Measurements from ENCODE around the gene ZNF234.

ZNF234 gene

DNA sequence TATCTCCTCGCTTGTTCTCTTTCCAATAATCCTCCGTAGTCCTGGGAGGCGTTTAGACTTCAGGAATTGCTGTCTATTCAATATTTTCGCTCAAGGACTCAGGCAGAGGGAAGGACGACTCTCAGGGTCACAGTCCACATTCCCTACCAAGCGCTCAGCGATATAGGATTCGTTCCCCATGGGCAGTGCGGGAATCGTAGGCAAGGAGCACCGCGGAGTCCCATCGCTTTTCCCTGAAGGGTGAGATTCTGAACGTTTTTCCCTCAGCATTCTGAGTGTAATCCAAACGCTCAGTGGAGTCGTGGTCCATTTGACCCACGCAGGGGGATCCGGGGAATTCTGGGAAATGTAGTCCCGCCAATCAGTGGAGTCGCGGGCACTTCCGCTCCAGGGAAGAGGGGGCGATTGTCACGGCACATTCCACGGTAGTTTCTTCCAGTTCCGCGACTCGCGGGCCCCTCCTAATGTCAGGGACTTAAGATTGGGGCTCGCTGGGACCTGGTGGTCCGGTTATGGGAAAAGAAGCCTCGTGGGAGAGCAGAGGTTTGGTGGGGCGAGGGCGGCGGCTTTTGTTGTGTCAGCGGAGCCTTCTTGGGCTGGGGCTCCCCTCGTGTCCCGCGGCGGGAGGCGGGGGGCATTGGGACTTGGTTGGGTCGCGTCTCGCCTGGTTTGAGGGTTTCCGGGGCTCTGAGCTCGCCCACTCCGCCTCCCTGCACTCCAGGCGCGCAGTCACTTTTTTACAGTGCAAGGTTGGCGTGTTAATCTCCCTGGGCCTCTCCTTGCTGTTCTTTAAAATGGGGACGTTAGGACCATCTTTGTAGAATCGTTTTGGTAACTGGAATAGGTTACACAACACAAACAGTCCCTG lies at the start of gene ZNF234:
ZNF234 (plus strand) TSS at position 364 of the 868 bp plus-strand sequence. CDS start 3,079 bp downstream, outside the sequence.
- Histone ChIP-seq H3K36me3 (ENCODE audit: control insufficient read depth in 5 of 5, insufficient read depth in 5 of 5, low read length in 5 of 5) (peaks cover 12 to 23% (median 19%) of the 10 kb centered on the region in 5 donors), H3K9ac (ENCODE audit: low read length in 5 of 5) (peak within 1 kb of the TSS; percentile 86 to 96 (median 92)), H3K4me1 (ENCODE audit: control insufficient read depth in 5 of 5, insufficient read depth in 5 of 5, low read length in 5 of 5) (peaks cover 4 to 18% (median 16%) of the 10 kb centered on the region in 5 donors), H3K4me3 (ENCODE audit: low read depth in 1 of 5, low read length in 5 of 5) (peak within 1 kb of the TSS; percentile 90 to 98 (median 94)), H3K27me3 (ENCODE audit: control insufficient read depth in 5 of 5, insufficient read depth in 4 of 5, low read length in 5 of 5) (no peaks in the 10 kb centered on the region), H3K9me3 (ENCODE audit: control insufficient read depth in 5 of 5, low read length in 5 of 5) (no peaks in the 10 kb centered on the region), H3K27ac (ENCODE audit: low read depth, low read length) (peak within 1 kb of the TSS; percentile 79)

GRCh38 chr19:44092108-44092507 lies 49.2 kb upstream of the ZNF234 start:
- no peak overlapping the region for H3K9ac ChIP-seq (ENCODE audit: low read length in 5 of 5)
- H3K4me1 ChIP-seq (ENCODE audit: control insufficient read depth in 5 of 5, insufficient read depth in 5 of 5, low read length in 5 of 5), result peaks cover 0 to 21% (median 15%) of the 10 kb centered on the region in 5 donors
- no peaks in the 10 kb centered on the region for H3K27me3 ChIP-seq (ENCODE audit: control insufficient read depth in 5 of 5, insufficient read depth in 4 of 5, low read length in 5 of 5)
- H3K36me3 ChIP-seq (ENCODE audit: control insufficient read depth in 5 of 5, insufficient read depth in 5 of 5, low read length in 5 of 5), result peaks cover 4 to 13% (median 6%) of the 10 kb centered on the region in 5 donors
- H3K9me3 ChIP-seq (ENCODE audit: control insufficient read depth in 5 of 5, low read length in 5 of 5), result peaks cover 0 to under 1% (median 0%) of the 10 kb centered on the region in 5 donors
- no peak overlapping the region for H3K4me3 ChIP-seq (ENCODE audit: low read depth in 1 of 5, low read length in 5 of 5)
- H3K27ac ChIP-seq (ENCODE audit: low read depth, low read length), result no peak overlapping the region

- peaks cover 0 to 3% (median 0%) of the 10 kb centered on the region in 5 donors for H3K9me3 ChIP-seq (ENCODE audit: control insufficient read depth in 5 of 5, low read length in 5 of 5)
- peak within 1 kb of the TSS; percentile 81 to 99 (median 99) for H3K4me3 ChIP-seq (ENCODE audit: low read depth in 1 of 5, low read length in 5 of 5)
- H3K27me3 ChIP-seq (ENCODE audit: control insufficient read depth in 5 of 5, insufficient read depth in 4 of 5, low read length in 5 of 5), result no peaks in the 10 kb centered on the region
- peak within 1 kb of the TSS; percentile 75 for H3K27ac ChIP-seq (ENCODE audit: low read depth, low read length)
- peaks cover 13 to 26% (median 23%) of the 10 kb centered on the region in 5 donors for H3K36me3 ChIP-seq (ENCODE audit: control insufficient read depth in 5 of 5, insufficient read depth in 5 of 5, low read length in 5 of 5)
- peak within 1 kb of the TSS; percentile 80 to 92 (median 90) for H3K9ac ChIP-seq (ENCODE audit: low read length in 5 of 5)
- peaks cover 0 to 21% (median 15%) of the 10 kb centered on the region in 5 donors for H3K4me1 ChIP-seq (ENCODE audit: control insufficient read depth in 5 of 5, insufficient read depth in 5 of 5, low read length in 5 of 5)
Measured at GRCh38 chr19:44093931-44094765, 47.2 kb upstream of the ZNF234 start, which contains the start of gene ZNF224. TSS of gene ZNF224 (plus strand) at chr19:44094361. CDS start at chr19:44097874, 3,513 bp downstream.

DNA sequence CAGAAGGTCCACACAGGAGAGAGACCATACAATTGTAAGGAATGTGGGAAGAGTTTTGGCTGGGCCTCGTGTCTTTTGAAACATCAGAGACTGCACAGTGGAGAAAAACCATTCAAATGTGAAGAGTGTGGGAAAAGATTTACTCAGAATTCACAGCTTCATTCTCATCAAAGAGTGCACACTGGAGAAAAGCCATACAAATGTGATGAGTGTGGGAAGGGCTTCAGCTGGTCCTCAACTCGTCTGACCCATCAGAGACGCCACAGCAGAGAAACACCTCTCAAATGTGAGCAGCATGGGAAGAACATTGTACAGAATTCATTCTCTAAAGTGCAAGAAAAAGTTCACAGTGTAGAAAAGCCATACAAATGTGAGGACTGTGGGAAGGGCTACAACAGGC lies 33.6 kb upstream of the ZNF234 start:
- Histone ChIP-seq H3K36me3 (ENCODE audit: control insufficient read depth in 5 of 5, insufficient read depth in 5 of 5, low read length in 5 of 5) (peaks cover 32 to 48% (median 40%) of the 10 kb centered on the region in 5 donors), H3K27ac (ENCODE audit: low read depth, low read length) (no peak overlapping the region), H3K4me1 (ENCODE audit: control insufficient read depth in 5 of 5, insufficient read depth in 5 of 5, low read length in 5 of 5) (peaks cover 3 to 13% (median 10%) of the 10 kb centered on the region in 5 donors), H3K9ac (ENCODE audit: low read length in 5 of 5) (peak overlapping the region in 1 of 5 donors; percentile 63), H3K9me3 (ENCODE audit: control insufficient read depth in 5 of 5, low read length in 5 of 5) (peaks cover 43 to 74% (median 56%) of the 10 kb centered on the region in 5 donors), H3K4me3 (ENCODE audit: low read depth in 1 of 5, low read length in 5 of 5) (peak overlapping the region; percentile 32 to 70 (median 49)), H3K27me3 (ENCODE audit: control insufficient read depth in 5 of 5, insufficient read depth in 4 of 5, low read length in 5 of 5) (no peaks in the 10 kb centered on the region)

GRCh38 chr19:44109458-44109857 lies 31.9 kb upstream of the ZNF234 start:
- Histone ChIP-seq H3K27ac (ENCODE audit: low read depth, low read length) (no peak overlapping the region), H3K27me3 (ENCODE audit: control insufficient read depth in 5 of 5, insufficient read depth in 4 of 5, low read length in 5 of 5) (no peaks in the 10 kb centered on the region), H3K4me3 (ENCODE audit: low read depth in 1 of 5, low read length in 5 of 5) (peak overlapping the region in 1 of 5 donors; percentile 2), H3K9me3 (ENCODE audit: control insufficient read depth in 5 of 5, low read length in 5 of 5) (peaks cover 39 to 61% (median 56%) of the 10 kb centered on the region in 5 donors), H3K36me3 (ENCODE audit: control insufficient read depth in 5 of 5, insufficient read depth in 5 of 5, low read length in 5 of 5) (peaks cover 17 to 31% (median 28%) of the 10 kb centered on the region in 5 donors), H3K4me1 (ENCODE audit: control insufficient read depth in 5 of 5, insufficient read depth in 5 of 5, low read length in 5 of 5) (peaks cover 12 to 26% (median 17%) of the 10 kb centered on the region in 5 donors), H3K9ac (ENCODE audit: low read length in 5 of 5) (no peak overlapping the region)

DNA sequence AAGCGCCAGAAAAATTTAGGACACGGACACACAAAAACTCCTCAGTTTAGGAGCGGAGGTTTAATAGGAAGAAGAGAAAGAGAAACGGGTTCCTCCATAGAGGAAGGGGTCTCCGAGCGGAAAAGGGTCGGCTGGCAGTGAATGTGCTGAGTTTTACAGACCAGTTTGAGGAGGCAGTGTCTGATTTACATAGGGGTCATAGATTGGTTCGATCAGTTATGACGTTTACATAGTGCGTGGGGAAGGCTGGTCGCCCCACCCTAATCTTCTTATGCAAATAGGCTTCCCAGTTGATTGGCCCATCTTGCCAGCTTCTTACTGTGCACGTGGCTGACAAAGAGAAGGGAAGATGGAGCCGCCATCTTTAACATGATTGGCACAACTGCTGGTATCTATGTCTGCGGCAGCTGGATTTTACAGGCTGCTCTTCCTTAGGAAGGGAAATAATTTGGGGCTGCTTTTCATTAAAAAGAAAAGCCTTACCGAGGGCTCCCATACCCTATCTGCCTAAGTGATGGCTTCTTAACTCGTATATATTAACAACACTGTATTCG lies 29.4 kb upstream of the ZNF234 start:
- Histone ChIP-seq H3K27me3 (ENCODE audit: control insufficient read depth in 5 of 5, insufficient read depth in 4 of 5, low read length in 5 of 5) (no peaks in the 10 kb centered on the region), H3K4me1 (ENCODE audit: control insufficient read depth in 5 of 5, insufficient read depth in 5 of 5, low read length in 5 of 5) (peaks cover 8 to 26% (median 18%) of the 10 kb centered on the region in 5 donors), H3K27ac (ENCODE audit: low read depth, low read length) (no peak overlapping the region), H3K9ac (ENCODE audit: low read length in 5 of 5) (no peak overlapping the region), H3K9me3 (ENCODE audit: control insufficient read depth in 5 of 5, low read length in 5 of 5) (peaks cover 25 to 43% (median 37%) of the 10 kb centered on the region in 5 donors), H3K4me3 (ENCODE audit: low read depth in 1 of 5, low read length in 5 of 5) (peak overlapping the region; percentile 91 to 98 (median 94)), H3K36me3 (ENCODE audit: control insufficient read depth in 5 of 5, insufficient read depth in 5 of 5, low read length in 5 of 5) (peaks cover 9 to 17% (median 12%) of the 10 kb centered on the region in 5 donors)

DNA sequence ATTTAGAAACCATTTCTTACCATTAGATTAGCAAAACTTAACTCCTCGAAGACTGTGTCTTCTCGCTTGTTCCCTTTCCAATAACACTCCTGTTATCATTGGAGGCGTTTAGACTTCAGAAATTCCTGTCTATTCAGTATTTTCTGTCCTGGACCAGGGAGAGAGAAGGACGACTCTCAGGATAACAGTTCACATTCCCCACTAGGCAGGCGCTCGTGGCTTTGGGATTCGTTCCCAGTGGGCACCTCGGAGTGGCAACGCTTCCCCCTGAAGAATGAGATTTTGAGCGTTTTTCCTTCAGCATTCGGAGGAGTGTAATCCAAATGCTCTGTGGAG lies 28.6 kb upstream of the ZNF234 start:
- Histone ChIP-seq H3K4me3 (ENCODE audit: low read depth in 1 of 5, low read length in 5 of 5) (peak overlapping the region; percentile 91 to 98 (median 94)), H3K9me3 (ENCODE audit: control insufficient read depth in 5 of 5, low read length in 5 of 5) (peaks cover 17 to 35% (median 30%) of the 10 kb centered on the region in 5 donors), H3K36me3 (ENCODE audit: control insufficient read depth in 5 of 5, insufficient read depth in 5 of 5, low read length in 5 of 5) (peaks cover 10 to 16% (median 10%) of the 10 kb centered on the region in 5 donors), H3K9ac (ENCODE audit: low read length in 5 of 5) (peak overlapping the region; percentile 51 to 87 (median 75)), H3K27me3 (ENCODE audit: control insufficient read depth in 5 of 5, insufficient read depth in 4 of 5, low read length in 5 of 5) (no peaks in the 10 kb centered on the region), H3K4me1 (ENCODE audit: control insufficient read depth in 5 of 5, insufficient read depth in 5 of 5, low read length in 5 of 5) (peaks cover 2 to 26% (median 18%) of the 10 kb centered on the region in 5 donors), H3K27ac (ENCODE audit: low read depth, low read length) (peak overlapping the region; percentile 34)

DNA sequence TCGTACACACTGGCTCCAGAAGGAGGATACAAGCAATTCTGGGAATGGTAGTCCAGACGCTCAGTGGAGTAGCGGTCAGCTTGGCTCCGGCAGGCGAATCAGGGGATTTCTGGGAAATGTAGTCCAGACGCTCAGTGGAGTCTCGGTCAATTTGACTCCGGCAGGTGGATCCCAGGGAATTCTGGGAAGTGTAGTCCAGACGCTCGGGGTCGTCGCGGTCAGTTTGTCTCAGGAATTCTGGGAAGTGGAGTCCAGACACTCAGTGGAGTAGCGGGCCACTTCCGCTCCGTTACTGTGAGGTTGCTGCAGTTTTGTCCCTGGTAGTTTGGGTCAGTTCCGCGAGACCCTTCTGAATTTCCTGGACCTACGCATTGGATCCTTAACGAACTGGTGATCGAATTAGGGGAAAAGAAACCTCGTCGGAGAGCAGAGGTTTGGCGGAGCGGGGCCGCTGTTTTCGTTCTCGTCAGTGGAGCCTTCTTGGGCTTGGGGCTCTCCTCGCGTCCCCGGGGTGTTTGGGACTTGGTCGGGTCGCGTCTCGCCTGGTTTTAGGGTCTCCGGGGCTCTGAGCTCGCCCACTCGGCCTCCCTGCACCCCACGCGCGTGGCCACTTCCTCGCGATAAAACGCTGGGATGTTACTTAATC lies 28.1 kb upstream of the ZNF234 start, which contains the start of gene ZNF225:
ZNF225 (plus strand) TSS at position 262 of the 646 bp plus-strand sequence. CDS start 2,429 bp downstream, outside the sequence.
- Histone ChIP-seq H3K9me3 (ENCODE audit: control insufficient read depth in 5 of 5, low read length in 5 of 5) (peaks cover 13 to 30% (median 25%) of the 10 kb centered on the region in 5 donors), H3K4me1 (ENCODE audit: control insufficient read depth in 5 of 5, insufficient read depth in 5 of 5, low read length in 5 of 5) (peaks cover 0 to 26% (median 18%) of the 10 kb centered on the region in 5 donors), H3K4me3 (ENCODE audit: low read depth in 1 of 5, low read length in 5 of 5) (peak within 1 kb of the TSS; percentile 91 to 98 (median 94)), H3K27me3 (ENCODE audit: control insufficient read depth in 5 of 5, insufficient read depth in 4 of 5, low read length in 5 of 5) (no peaks in the 10 kb centered on the region), H3K9ac (ENCODE audit: low read length in 5 of 5) (peak within 1 kb of the TSS; percentile 85 to 96 (median 92)), H3K36me3 (ENCODE audit: control insufficient read depth in 5 of 5, insufficient read depth in 5 of 5, low read length in 5 of 5) (peaks cover 8 to 16% (median 14%) of the 10 kb centered on the region in 5 donors), H3K27ac (ENCODE audit: low read depth, low read length) (peak within 1 kb of the TSS; percentile 75)
